Fibroblast of lung (primary cell): ENCODE data around the gene NDUFS8.
"Not testable (repeated sequence)": the region's sequence is repeated elsewhere in the genome, so short reads cannot be mapped to it uniquely, and the experiment has no call there.

Experiments
- CTCF ChIP-seq, 2 donors: IDR thresholded peaks in 1 of 2; conservative IDR thresholded peaks in 1 of 2; 1 replicate in 1 of 2; 2 replicates in 1 of 2; pipeline ENCODE4 v1.5.1; 2011 to 2012; ENCODE audit warnings: low read length in 2 of 2, control low read depth in 1 of 2, inconsistent platforms in 1 of 2, low read depth in 1 of 2, mild to moderate bottlenecking in 1 of 2
- EZH2 ChIP-seq: IDR thresholded peaks from 2 replicates; pipeline ENCODE4 v1.5.1; 2012; ENCODE audit warnings: low read length, control low read depth, mild to moderate bottlenecking; ENCODE audit errors: missing control alignments

DNA sequence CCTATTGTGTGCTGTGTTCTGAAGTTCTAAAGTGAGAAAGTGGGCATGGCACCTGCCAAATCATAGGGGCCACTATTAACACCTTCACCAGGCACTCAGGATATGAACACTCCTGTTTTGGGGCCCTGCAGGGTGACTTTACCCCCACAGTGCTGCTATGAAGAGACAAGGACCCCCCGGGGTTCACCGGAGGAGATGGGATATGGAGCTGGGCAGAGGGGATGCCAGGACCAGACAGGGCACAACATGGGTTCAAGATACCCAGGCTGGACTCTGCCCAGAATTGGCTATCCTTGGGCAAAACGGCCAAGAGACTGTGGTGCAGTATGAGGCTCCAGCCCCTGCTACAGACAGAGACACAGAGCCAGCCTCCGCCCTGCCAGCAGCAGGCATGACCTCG is 36.1 kb upstream of the NDUFS8 start:
- not testable (repeated sequence) for TF ChIP-seq CTCF (conservative IDR thresholded peaks at IDR 0.05 in 1 of 2, IDR thresholded peaks at IDR 0.05 in 1 of 2; ENCODE audit: low read depth in 1 of 2, low read length in 2 of 2); EZH2
